ENCODE results near the gene ROR2. TPM values are rescaled to one million over a fixed set of nuclear protein-coding genes. Genes with fewer than 3 reads are reported as not detected.

The ROR2 gene
- total RNA-seq, 1 donor from 2014 or later, result 3.8 TPM

- H3K27ac ChIP-seq, result no peak overlapping the region
- ATAC-seq, result no peak
- TF ChIP-seq CTCF (IDR thresholded peaks at IDR 0.05), result no peak
- no peaks in the 10 kb centered on the region for H3K27me3 ChIP-seq (ENCODE audit: low read depth)
- DNase-seq, result no peak
- no peaks in the 10 kb centered on the region for H3K4me1 ChIP-seq
- no peak overlapping the region for H3K4me3 ChIP-seq
- H3K36me3 ChIP-seq, result no peaks in the 10 kb centered on the region
- H3K9me3 ChIP-seq, result peaks cover 7% of the 10 kb centered on the region
- intact Hi-C loops (cut with DNase I), result no loop called here
Measured at GRCh38 chr9:91935805-91936514, 14.1 kb downstream of the ROR2 start.

- ATAC-seq, result no peak
- Histone ChIP-seq H3K27ac (no peak overlapping the region), H3K36me3 (no peaks in the 10 kb centered on the region), H3K4me1 (no peaks in the 10 kb centered on the region), H3K9me3 (peaks cover 15% of the 10 kb centered on the region), H3K4me3 (no peak overlapping the region), H3K27me3 (ENCODE audit: low read depth) (no peaks in the 10 kb centered on the region)
- TF ChIP-seq CTCF (IDR thresholded peaks at IDR 0.05), result no peak
- DNase-seq, result no peak
- intact Hi-C loops (cut with DNase I), result no loop called here
Measured at GRCh38 chr9:91935066-91935749, 14.8 kb downstream of the ROR2 start.

GRCh38 chr9:91934654-91935053 lies 15.4 kb downstream of the ROR2 start:
- intact Hi-C loops (cut with DNase I), result no loop called here
- no peak for DNase-seq
- TF ChIP-seq CTCF (IDR thresholded peaks at IDR 0.05), result no peak
- no peak for ATAC-seq
- H3K9me3 ChIP-seq, result peaks cover 20% of the 10 kb centered on the region
- H3K4me3 ChIP-seq, result no peak overlapping the region
- no peaks in the 10 kb centered on the region for H3K27me3 ChIP-seq (ENCODE audit: low read depth)
- H3K27ac ChIP-seq, result no peak overlapping the region
- H3K4me1 ChIP-seq, result no peaks in the 10 kb centered on the region
- no peaks in the 10 kb centered on the region for H3K36me3 ChIP-seq

GRCh38 chr9:91933556-91934352 lies 16.3 kb downstream of the ROR2 start:
- Histone ChIP-seq H3K4me3 (no peak overlapping the region), H3K27ac (no peak overlapping the region), H3K9me3 (peaks cover 25% of the 10 kb centered on the region), H3K4me1 (no peaks in the 10 kb centered on the region), H3K27me3 (ENCODE audit: low read depth) (no peaks in the 10 kb centered on the region), H3K36me3 (no peaks in the 10 kb centered on the region)
- intact Hi-C loops (cut with DNase I), result no loop called here
- no peak for ATAC-seq
- no peak for TF ChIP-seq CTCF (IDR thresholded peaks at IDR 0.05)
- DNase-seq, result no peak

GRCh38 chr9:91930475-91930874 lies 19.6 kb downstream of the ROR2 start:
- TF ChIP-seq CTCF (IDR thresholded peaks at IDR 0.05), result no peak
- intact Hi-C loops (cut with DNase I), result no loop called here
- H3K36me3 ChIP-seq, result no peaks in the 10 kb centered on the region
- ATAC-seq (no peak), DNase-seq (no peak)
- peaks cover 25% of the 10 kb centered on the region for H3K9me3 ChIP-seq
- H3K27ac ChIP-seq, result no peak overlapping the region
- H3K27me3 ChIP-seq (ENCODE audit: low read depth), result no peaks in the 10 kb centered on the region
- no peaks in the 10 kb centered on the region for H3K4me1 ChIP-seq
- no peak overlapping the region for H3K4me3 ChIP-seq

All from lower lobe of right lung (tissue), 2 donors.